ENCODE measurements around the gene CSAD.

GRCh38 chr12:53128780-53129569 is 51.8 kb downstream of the CSAD start:
- no peak for TF ChIP-seq EZH2 (IDR thresholded peaks at IDR 0.05; ENCODE audit: low read depth, unreplicated experiment)
- TF ChIP-seq CTCF (conservative IDR thresholded peaks at IDR 0.05; ENCODE audit: low read depth in 2 of 2), result no peak
- no peak for TF ChIP-seq POLR2AphosphoS5 (IDR thresholded peaks at IDR 0.05; ENCODE audit: low read depth)
- no peak for TF ChIP-seq EZH2phosphoT487 (IDR thresholded peaks at IDR 0.05; ENCODE audit: unreplicated experiment)
